HL-60 (cell line): ENCODE measurements around the gene NIPA2.

Experiments used
- DNase-seq, 2 experiments: peaks; one replicate each; pipeline ENCODE4 v3.0.0-alpha.2; 2010 to 2020; ENCODE audit warnings: low read depth in 1 of 2, low spot score in 1 of 2
- H3K27ac ChIP-seq: fragments of 250-450 bp; sonication (Bioruptor Pico); replicated peaks from 2 replicates; pipeline ENCODE4 v1.5.1; 2020; ENCODE audit warnings: mild to moderate bottlenecking, moderate library complexity
- H3K27me3 ChIP-seq: fragments of 250-450 bp; sonication (Bioruptor Pico); 2 replicates; pipeline ENCODE4 v1.5.1; 2021; ENCODE audit warnings: mild to moderate bottlenecking, moderate library complexity; ENCODE audit not compliant: insufficient read depth, poor library complexity, severe bottlenecking
- H3K4me3 ChIP-seq: replicated peaks from 2 replicates; pipeline ENCODE4 v1.5.1; 2011; ENCODE audit warnings: mild to moderate bottlenecking, control low read depth, low read length; ENCODE audit not compliant: insufficient read depth
- GABPA ChIP-seq: IDR thresholded peaks from 2 replicates; pipeline ENCODE4 v1.6.1; 2012; ENCODE audit warnings: low read depth
- POLR2AphosphoS5 ChIP-seq: IDR thresholded peaks from 2 replicates; pipeline ENCODE4 v1.6.1; 2012; ENCODE audit warnings: low read depth
- SPI1 ChIP-seq: IDR thresholded peaks from 2 replicates; pipeline ENCODE4 v1.6.1; 2012; ENCODE audit warnings: low read depth, mild to moderate bottlenecking, borderline replicate concordance
- TF ChIP-seq, protein P1 (sequence below): IDR thresholded peaks from one replicate; pipeline ENCODE4 v1.5.1; 2011; ENCODE audit warnings: low read length, control low read depth, inconsistent platforms; ENCODE audit not compliant: insufficient read depth
- TF ChIP-seq, protein P2 (sequence below): IDR thresholded peaks from 2 replicates; pipeline ENCODE4 v1.6.1; 2012; ENCODE audit warnings: low read depth; ENCODE audit not compliant: insufficient replicate concordance

The NIPA2 gene

DNA sequence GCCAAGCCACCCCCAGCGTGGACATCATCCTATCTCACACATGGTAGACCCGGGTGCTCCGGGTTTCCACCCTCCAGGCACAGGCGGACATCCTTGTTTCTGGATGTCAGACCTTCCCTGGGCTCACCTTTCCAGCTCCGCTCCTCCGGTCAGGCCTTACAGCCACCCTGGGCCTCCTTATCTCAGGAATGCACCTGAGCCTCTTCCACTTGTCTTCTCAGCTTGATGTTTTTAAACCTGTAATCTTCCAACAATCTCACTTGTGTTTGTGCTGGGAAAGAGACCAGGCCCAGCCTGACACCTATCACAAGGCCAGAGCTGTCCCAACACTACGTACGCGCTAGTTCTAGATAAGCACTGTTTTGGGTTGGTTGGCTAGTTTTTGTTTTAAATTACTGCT lies 53.9 kb downstream of the NIPA2 start:
- no peak overlapping the region for H3K27ac ChIP-seq
- DNase-seq, result no peak
- H3K27me3 ChIP-seq, result no peaks in the 10 kb centered on the region
- TF ChIP-seq POLR2AphosphoS5, result no peak
- TF ChIP-seq, protein P1, sequence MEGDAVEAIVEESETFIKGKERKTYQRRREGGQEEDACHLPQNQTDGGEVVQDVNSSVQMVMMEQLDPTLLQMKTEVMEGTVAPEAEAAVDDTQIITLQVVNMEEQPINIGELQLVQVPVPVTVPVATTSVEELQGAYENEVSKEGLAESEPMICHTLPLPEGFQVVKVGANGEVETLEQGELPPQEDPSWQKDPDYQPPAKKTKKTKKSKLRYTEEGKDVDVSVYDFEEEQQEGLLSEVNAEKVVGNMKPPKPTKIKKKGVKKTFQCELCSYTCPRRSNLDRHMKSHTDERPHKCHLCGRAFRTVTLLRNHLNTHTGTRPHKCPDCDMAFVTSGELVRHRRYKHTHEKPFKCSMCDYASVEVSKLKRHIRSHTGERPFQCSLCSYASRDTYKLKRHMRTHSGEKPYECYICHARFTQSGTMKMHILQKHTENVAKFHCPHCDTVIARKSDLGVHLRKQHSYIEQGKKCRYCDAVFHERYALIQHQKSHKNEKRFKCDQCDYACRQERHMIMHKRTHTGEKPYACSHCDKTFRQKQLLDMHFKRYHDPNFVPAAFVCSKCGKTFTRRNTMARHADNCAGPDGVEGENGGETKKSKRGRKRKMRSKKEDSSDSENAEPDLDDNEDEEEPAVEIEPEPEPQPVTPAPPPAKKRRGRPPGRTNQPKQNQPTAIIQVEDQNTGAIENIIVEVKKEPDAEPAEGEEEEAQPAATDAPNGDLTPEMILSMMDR, result no peak
- TF ChIP-seq, protein P2, sequence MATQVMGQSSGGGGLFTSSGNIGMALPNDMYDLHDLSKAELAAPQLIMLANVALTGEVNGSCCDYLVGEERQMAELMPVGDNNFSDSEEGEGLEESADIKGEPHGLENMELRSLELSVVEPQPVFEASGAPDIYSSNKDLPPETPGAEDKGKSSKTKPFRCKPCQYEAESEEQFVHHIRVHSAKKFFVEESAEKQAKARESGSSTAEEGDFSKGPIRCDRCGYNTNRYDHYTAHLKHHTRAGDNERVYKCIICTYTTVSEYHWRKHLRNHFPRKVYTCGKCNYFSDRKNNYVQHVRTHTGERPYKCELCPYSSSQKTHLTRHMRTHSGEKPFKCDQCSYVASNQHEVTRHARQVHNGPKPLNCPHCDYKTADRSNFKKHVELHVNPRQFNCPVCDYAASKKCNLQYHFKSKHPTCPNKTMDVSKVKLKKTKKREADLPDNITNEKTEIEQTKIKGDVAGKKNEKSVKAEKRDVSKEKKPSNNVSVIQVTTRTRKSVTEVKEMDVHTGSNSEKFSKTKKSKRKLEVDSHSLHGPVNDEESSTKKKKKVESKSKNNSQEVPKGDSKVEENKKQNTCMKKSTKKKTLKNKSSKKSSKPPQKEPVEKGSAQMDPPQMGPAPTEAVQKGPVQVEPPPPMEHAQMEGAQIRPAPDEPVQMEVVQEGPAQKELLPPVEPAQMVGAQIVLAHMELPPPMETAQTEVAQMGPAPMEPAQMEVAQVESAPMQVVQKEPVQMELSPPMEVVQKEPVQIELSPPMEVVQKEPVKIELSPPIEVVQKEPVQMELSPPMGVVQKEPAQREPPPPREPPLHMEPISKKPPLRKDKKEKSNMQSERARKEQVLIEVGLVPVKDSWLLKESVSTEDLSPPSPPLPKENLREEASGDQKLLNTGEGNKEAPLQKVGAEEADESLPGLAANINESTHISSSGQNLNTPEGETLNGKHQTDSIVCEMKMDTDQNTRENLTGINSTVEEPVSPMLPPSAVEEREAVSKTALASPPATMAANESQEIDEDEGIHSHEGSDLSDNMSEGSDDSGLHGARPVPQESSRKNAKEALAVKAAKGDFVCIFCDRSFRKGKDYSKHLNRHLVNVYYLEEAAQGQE, result no peak
- TF ChIP-seq GABPA, result no peak
- TF ChIP-seq SPI1, result no peak
- no peak overlapping the region for H3K4me3 ChIP-seq

DNA sequence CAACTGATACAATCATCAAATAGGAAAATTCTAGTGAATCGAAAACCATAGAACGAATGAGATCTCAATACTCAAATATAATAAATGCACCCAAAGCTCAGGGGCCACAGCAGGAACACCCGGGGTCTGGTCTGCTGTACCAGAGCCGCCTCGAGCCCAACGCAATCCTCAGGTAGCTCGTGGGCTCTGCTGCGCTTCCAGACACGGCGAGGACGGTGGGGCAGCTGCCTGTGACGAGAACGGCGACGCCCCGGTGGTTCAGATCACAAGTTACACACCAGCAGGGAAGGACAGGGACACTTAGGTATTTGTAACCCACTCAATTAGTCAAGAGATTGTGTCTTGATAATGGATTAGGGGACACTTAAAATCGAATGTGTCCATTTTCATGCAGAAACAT lies 54.6 kb downstream of the NIPA2 start:
- H3K27me3 ChIP-seq, result no peaks in the 10 kb centered on the region
- no peak overlapping the region for H3K4me3 ChIP-seq
- no peak for DNase-seq
- TF ChIP-seq, protein P1, result no peak
- TF ChIP-seq, protein P2, result no peak
- TF ChIP-seq GABPA (no peak), SPI1 (no peak), POLR2AphosphoS5 (no peak)
- no peak overlapping the region for H3K27ac ChIP-seq

DNA sequence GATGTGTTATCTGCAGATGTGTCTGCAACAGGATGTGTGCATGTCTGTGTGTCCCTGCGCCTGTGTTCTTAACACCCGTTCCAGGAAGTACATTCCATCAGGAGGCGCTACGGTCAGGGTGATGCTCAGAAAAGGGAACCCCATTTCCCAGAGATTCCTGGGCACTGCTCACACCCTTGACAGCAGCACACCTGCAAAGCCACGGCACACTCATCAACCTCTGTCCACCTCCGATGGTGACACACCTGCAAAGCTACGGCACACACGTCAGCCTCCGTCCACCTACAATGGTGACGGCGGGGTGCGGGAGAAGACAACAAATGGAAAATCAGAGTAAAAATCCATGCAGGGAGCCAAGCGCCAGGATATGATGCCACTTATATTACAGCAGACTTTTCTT lies 55.4 kb downstream of the NIPA2 start:
- DNase-seq, result no peak
- no peaks in the 10 kb centered on the region for H3K27me3 ChIP-seq
- TF ChIP-seq POLR2AphosphoS5, result no peak
- no peak overlapping the region for H3K4me3 ChIP-seq
- no peak overlapping the region for H3K27ac ChIP-seq

DNA sequence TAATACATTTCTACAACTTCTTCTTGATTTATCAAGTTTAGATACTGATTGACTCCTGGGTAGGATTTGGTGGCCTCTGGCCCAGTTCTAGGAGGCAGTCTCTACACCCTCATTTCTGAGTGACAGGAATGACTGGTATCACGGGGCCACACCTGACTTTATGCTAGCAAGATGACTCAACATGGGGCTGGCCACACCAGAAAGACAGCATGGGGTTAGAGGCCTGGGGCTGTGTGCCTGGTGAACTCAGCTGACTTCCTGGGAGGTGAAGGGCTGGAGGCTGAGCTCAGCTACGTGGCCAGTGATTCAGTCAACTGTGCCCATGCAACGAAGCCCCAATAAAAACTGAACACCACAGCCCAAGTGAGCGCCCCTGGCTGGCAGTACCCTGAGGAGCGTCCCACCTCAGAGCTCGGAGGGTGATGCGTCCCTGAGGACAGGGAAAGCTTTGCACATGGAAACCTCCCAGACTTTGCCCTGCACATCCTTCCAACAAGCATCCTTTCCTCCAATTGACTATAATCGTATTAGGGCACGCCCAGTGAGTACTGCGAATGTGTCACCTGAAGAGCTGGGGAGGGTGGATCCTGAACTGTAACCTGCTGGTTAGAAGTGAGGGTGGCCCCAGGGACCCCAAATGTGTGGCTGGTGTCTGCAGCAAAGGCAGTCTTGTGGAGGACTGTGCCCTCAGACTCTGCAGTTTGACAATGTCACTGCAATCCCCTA lies 57.2 kb downstream of the NIPA2 start:
- no peak overlapping the region for H3K4me3 ChIP-seq
- H3K27ac ChIP-seq, result no peak overlapping the region
- no peaks in the 10 kb centered on the region for H3K27me3 ChIP-seq
- DNase-seq, result no peak
- TF ChIP-seq, protein P2, result no peak
- no peak for TF ChIP-seq POLR2AphosphoS5
- TF ChIP-seq GABPA, result no peak
- no peak for TF ChIP-seq SPI1
- TF ChIP-seq, protein P1, result no peak
